HEK293T (cell line): ENCODE results near the gene NTN4.

Experiments
- CTCF ChIA-PET: fragments of 350-600 bp; formaldehyde crosslinking; extraction: SDS; loops from one replicate; lab custom pipeline; 2021; ENCODE audit warnings: antibody characterized with exemption, inconsistent platforms; lab: Yijun Ruan, JAX
- POLR2A ChIA-PET: fragments of 350-600 bp; formaldehyde crosslinking; extraction: SDS; loops from one replicate; lab custom pipeline; 2020; ENCODE audit warnings: antibody characterized with exemption, inconsistent platforms; lab: Yijun Ruan, JAX
- DNase-seq: peaks from one replicate; pipeline ENCODE4 v3.0.0; 2012; ENCODE audit warnings: mixed read lengths; ENCODE audit errors: extremely low spot score
- ARNT ChIP-seq: fragments of 450-650 bp; IDR thresholded peaks from 2 replicates; pipeline ENCODE4 v1.6.1; 2017; ENCODE audit warnings: mild to moderate bottlenecking
- CTBP1 ChIP-seq: fragments of 450-650 bp; IDR thresholded peaks from 2 replicates; pipeline ENCODE4 v1.6.1; 2016; ENCODE audit warnings: borderline replicate concordance
- ELF4 ChIP-seq: fragments of 450-650 bp; IDR thresholded peaks from 2 replicates; pipeline ENCODE4 v1.6.1; 2017; ENCODE audit warnings: antibody characterized with exemption
- FOXA1 ChIP-seq: fragments of 450-650 bp; IDR thresholded peaks from 2 replicates; pipeline ENCODE4 v1.6.1; 2016; ENCODE audit warnings: mild to moderate bottlenecking
- FOXK2 ChIP-seq: fragments of 450-650 bp; IDR thresholded peaks from 2 replicates; pipeline ENCODE4 v1.6.1; 2016; ENCODE audit warnings: mild to moderate bottlenecking
- FOXM1 ChIP-seq: fragments of 450-650 bp; IDR thresholded peaks from 2 replicates; pipeline ENCODE4 v1.6.1; 2017; ENCODE audit warnings: mild to moderate bottlenecking, borderline replicate concordance
- HDGF ChIP-seq: fragments of 450-650 bp; IDR thresholded peaks from 2 replicates; pipeline ENCODE4 v1.6.1; 2017; ENCODE audit warnings: antibody characterized with exemption, borderline replicate concordance
- L3MBTL2 ChIP-seq: fragments of 450-650 bp; conservative IDR thresholded peaks from 2 replicates; pipeline ENCODE4 v1.6.1; 2016; ENCODE audit warnings: mild to moderate bottlenecking
- LEF1 ChIP-seq: fragments of 450-650 bp; IDR thresholded peaks from 2 replicates; pipeline ENCODE4 v1.6.1; 2017; ENCODE audit warnings: mild to moderate bottlenecking, borderline replicate concordance
- NFRKB ChIP-seq: fragments of 450-650 bp; IDR thresholded peaks from 2 replicates; pipeline ENCODE4 v1.6.1; 2016; ENCODE audit warnings: mild to moderate bottlenecking, moderate library complexity
- SP1 ChIP-seq: fragments of 450-650 bp; IDR thresholded peaks from 2 replicates; pipeline ENCODE4 v1.6.1; 2017
- SUZ12 ChIP-seq: fragments of 450-650 bp; IDR thresholded peaks from 2 replicates; pipeline ENCODE4 v1.6.1; 2016; ENCODE audit warnings: mild to moderate bottlenecking
- TARDBP ChIP-seq: fragments of 450-650 bp; IDR thresholded peaks from 2 replicates; pipeline ENCODE4 v1.6.1; 2016
- ZNF384 ChIP-seq: fragments of 450-650 bp; IDR thresholded peaks from 2 replicates; pipeline ENCODE4 v1.6.1; 2016
- TF ChIP-seq, protein P1 (sequence below): fragments of 450-650 bp; IDR thresholded peaks from 2 replicates; pipeline ENCODE4 v1.6.1; 2016

The NTN4 gene

DNA sequence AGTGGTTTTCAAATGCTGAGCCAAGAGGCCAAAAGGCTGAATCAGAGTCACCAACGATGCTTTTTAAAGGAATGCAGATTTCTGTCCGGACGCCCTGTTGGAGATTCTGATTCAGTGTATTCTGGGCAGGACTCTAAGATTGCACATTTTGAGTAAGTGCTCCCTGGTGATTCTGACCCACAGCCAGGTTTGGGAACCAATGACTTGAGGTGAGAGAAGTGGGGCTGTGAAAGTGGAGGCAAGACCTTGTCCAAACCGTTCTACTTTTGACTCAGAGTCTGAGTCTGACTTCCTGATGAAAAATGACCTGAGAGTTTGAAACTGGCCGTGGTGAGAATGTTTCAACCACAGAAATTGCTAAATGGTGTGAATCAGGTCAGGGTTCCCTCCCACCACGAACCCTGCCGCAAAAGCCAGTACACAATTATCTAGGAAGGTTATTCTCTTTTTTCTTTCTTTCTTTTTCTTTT lies 90.2 kb downstream of the NTN4 start:
- no peak for DNase-seq
- ChIA-PET POLR2A (no interaction called here), CTCF (interaction anchor here (0.7 kb wide), 1 partner anchor 110 kb away, joined by 3 read pairs; no protein-coding TSS in a partner anchor)
- TF ChIP-seq FOXM1 (no peak), TARDBP (no peak)

DNA sequence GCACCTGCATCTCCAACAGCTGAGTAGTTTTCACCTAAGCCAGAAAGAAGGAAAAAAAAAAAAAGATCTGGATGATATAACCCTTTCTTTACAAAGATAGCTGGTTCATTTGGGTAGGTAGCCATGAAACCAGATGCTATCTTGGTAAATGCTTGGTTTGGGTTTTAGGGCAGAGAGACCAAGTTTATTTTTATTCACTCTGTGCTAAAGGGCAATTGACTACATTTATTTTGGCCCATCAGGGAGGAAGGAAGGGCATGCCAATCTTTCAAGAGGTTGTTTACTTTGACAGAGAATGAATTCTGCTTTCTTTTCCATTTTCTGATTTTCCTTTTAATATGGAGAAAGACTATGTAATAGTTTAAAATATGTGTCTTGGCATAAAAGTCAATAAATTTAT lies 91.0 kb downstream of the NTN4 start:
- ChIA-PET POLR2A (no interaction called here), CTCF (interaction anchor here (0.7 kb wide), 1 partner anchor 111 kb away, joined by 3 read pairs; no protein-coding TSS in a partner anchor)
- no peak for DNase-seq
- no peak for TF ChIP-seq L3MBTL2
- TF ChIP-seq ARNT, result no peak
- TF ChIP-seq HDGF, result no peak

DNA sequence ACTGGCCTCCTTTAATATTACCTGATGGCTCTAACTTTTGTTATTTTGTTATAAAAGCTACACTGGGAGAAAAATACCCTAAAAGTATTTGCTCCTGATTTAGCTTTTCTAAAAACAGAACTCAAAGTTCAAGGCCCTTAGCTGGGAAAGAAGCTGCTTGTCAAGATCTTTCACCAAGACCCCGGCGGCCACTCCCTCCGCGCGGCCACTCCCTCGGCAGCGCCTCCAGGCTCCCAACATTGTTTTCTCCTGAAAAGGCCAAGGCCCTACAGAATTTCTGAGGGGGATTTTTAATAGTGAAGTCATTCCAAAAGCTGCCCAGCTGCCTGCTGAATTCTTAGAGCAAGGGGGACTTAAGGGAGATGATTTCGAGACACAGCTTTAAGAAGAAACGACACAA lies 96.4 kb downstream of the NTN4 start:
- TF ChIP-seq FOXM1 (no peak), ZNF384 (no peak), SP1 (no peak), FOXA1 (no peak), HDGF (no peak), CTBP1 (no peak), TARDBP (no peak)
- CTCF ChIA-PET, result interaction anchor here (0.6 kb wide), 1 partner anchor 28 kb away, joined by 3 read pairs; no protein-coding TSS in a partner anchor
- POLR2A ChIA-PET, result no interaction called here
- no peak for DNase-seq

DNA sequence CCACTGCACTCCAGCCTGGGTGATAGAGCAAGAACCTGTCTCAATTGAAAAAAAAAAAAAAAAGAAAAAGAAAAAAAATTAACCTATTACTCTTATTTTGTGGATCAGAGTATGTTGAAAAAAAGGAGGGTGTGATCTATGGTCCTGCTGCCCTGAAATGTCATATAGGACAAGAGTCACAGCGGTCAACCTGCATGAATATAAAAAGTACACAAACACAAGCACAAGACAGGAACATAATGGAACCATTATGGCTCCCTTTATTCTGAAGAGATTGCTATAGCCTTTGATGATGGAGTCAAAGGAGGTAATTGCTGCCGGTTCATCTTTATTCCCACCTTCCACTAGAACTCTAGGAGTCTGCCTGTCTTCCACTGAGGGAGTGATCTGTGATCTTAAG lies 96.9 kb downstream of the NTN4 start:
- TF ChIP-seq SP1 (no peak), ELF4 (no peak), TARDBP (no peak), FOXK2 (no peak), FOXM1 (no peak), L3MBTL2 (no peak), NFRKB (no peak), ARNT (no peak), HDGF (no peak), LEF1 (no peak), CTBP1 (no peak), SUZ12 (no peak)
- TF ChIP-seq, protein P1, sequence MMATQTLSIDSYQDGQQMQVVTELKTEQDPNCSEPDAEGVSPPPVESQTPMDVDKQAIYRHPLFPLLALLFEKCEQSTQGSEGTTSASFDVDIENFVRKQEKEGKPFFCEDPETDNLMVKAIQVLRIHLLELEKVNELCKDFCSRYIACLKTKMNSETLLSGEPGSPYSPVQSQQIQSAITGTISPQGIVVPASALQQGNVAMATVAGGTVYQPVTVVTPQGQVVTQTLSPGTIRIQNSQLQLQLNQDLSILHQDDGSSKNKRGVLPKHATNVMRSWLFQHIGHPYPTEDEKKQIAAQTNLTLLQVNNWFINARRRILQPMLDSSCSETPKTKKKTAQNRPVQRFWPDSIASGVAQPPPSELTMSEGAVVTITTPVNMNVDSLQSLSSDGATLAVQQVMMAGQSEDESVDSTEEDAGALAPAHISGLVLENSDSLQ, result no peak
- no peak for DNase-seq
- ChIA-PET CTCF (no interaction called here), POLR2A (no interaction called here)

DNA sequence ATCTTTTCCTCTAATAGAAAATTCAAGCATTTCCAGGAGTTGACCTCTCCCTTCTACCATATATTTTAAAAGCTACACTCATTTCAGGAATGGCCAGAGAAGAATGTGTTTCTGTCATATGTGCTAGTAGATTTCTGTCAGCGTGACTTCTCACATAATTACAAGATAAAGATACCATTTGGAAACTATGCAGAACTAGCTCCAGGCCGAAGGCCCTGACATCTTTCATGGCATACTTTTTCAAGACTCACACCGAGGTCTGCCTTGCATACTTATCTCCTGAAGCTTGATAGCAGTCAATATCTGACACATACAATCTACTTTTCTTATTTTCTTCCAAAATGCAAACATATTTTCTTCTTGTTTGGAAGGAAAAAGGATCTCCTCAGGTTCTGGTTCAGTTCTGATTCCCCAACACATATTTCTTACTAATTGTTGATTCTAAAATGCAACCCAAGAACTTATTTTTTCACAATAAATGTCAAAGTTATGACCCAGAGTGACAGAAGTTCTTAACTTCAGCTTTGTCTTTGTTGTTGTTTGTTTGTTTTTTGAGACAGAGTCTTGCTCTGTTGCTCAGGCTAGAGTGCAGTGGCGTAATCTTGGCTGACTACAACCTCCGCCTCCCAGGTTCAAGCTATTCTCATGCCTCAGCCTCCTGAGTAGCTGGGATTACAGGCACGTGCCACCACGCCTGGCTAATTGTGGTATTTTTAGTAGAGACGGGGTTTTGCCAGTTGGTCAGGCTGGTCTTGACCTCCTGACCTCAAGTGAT lies 99.5 kb downstream of the NTN4 start:
- TF ChIP-seq FOXM1, result no peak
- POLR2A ChIA-PET, result no interaction called here
- CTCF ChIA-PET, result no interaction called here
- DNase-seq, result no peak

DNA sequence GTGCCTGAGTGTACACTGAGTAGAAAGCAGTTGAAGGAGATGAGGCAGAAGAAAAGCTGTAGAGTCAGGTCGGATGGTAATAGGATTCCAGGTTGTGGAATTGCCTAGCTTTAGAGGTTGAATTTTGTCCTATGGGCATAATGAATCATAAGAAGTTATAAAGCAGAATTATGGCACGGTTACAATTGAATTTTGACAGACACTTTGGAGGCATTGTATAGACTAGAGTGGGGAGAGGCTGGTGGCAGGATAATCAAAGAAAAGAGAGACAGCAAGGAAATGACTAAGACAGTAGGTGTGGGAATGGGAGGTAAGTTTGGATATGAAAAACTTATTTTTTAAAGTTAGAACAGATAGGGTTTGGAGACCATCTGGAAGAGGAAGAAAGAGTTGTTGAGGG lies 102.6 kb downstream of the NTN4 start:
- ChIA-PET POLR2A (no interaction called here), CTCF (no interaction called here)
- TF ChIP-seq LEF1 (no peak), ZNF384 (no peak), L3MBTL2 (no peak), SP1 (no peak)
- TF ChIP-seq, protein P1, result no peak

DNA sequence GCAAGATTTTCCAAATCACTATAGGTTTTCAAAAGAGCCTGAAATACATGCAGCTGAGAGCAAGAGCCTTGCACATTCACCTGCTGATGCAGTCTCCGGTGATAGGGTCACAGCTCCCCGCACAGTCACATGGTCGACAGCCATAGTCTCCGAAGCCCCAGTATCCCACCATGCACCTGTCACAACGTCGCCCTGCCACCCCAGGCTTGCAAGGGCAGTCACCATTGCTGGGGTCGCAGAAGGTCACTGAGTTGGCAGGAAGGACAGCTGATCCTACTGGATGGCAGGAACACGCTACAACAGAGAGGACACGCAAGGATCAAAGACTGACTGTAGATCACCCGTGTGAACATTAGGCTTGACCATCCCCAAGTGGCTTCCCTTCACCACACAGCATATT lies 107.1 kb downstream of the NTN4 start:
- no peak for DNase-seq
- ChIA-PET CTCF (no interaction called here), POLR2A (no interaction called here)
- TF ChIP-seq, protein P1, result no peak
- TF ChIP-seq FOXA1 (no peak), ELF4 (no peak), ARNT (no peak)

More for the DNA sequence above, 102.6 kb downstream of the NTN4 start:
- no peak for DNase-seq
